SU-DHL-6 (cell line): ENCODE measurements around the gene FBXL13.

Source experiments
- EZH2phosphoT487 ChIP-seq: fragments of 200-600 bp; sonication (generic), shearing (Covaris generic); conservative IDR thresholded peaks from 2 replicates; pipeline ENCODE4 v1.6.1; 2018; ENCODE audit warnings: mild to moderate bottlenecking, antibody characterized with exemption, low read length, moderate library complexity, mixed read lengths
- TF ChIP-seq, protein P1 (sequence below): fragments of 200-600 bp; sonication (generic); IDR thresholded peaks from one replicate; pipeline ENCODE4 v1.5.1; 2017; ENCODE audit warnings: antibody characterized with exemption, mild to moderate bottlenecking, low read length, moderate library complexity; ENCODE audit not compliant: insufficient read depth, poor library complexity, severe bottlenecking

DNA sequence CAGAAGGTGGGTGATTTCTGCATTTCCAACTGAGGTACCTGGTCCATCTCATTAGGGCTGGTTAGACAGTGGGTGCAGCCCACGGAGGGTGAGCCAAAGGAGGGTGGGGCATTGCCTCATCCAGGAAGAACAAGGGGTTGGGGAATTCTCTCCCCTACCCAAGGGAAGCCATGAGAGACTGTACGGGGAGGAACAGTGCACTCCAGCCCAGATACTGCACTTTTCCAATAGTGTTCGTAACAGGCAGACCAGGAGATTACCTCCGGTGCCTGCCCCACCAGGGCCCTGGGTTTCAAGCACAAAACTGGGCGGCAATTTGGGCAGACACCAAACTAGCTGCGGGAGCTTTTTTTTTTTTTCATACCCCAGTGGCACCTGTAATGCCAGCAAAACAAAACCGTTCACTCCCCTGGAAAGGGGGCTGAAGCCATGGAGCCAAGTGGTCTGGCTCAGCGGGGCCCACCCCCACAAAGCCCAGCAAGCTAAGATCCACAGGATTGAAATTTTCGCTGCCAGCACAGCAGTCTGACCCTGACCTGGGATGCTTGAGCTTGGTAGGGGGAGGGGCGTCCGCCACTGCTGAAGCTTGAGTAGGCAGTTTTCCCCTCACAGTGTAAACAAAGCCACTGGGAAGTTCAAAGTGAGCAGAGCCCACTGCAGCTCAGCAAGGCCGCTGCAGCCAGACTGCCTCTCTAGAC, 31.6 kb upstream of the FBXL13 start:
- TF ChIP-seq, protein P1, sequence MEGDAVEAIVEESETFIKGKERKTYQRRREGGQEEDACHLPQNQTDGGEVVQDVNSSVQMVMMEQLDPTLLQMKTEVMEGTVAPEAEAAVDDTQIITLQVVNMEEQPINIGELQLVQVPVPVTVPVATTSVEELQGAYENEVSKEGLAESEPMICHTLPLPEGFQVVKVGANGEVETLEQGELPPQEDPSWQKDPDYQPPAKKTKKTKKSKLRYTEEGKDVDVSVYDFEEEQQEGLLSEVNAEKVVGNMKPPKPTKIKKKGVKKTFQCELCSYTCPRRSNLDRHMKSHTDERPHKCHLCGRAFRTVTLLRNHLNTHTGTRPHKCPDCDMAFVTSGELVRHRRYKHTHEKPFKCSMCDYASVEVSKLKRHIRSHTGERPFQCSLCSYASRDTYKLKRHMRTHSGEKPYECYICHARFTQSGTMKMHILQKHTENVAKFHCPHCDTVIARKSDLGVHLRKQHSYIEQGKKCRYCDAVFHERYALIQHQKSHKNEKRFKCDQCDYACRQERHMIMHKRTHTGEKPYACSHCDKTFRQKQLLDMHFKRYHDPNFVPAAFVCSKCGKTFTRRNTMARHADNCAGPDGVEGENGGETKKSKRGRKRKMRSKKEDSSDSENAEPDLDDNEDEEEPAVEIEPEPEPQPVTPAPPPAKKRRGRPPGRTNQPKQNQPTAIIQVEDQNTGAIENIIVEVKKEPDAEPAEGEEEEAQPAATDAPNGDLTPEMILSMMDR, result no peak
- no peak for TF ChIP-seq EZH2phosphoT487
